ENCODE measurements around the gene GLMP. TPM values are rescaled to one million over a fixed set of nuclear protein-coding genes. Genes with fewer than 3 reads are reported as not detected.

GLMP gene
- total and polyA plus RNA-seq, 2 of the 13 experiments (the other 11 are each of a cell fraction or from before 2014, with no cell fraction given): 44.6 to 75.8 TPM

- TF ChIP-seq RERE (CRISPR knock-in tag; IDR thresholded peaks at IDR 0.05; ENCODE audit: low read depth): 0 out of 2 replicates have a peak, but pooled peaks have one; percentile 60
- TF ChIP-seq BHLHE40 (IDR thresholded peaks at IDR 0.05; ENCODE audit: low read length): no peak
- TF ChIP-seq SALL1 (CRISPR knock-in tag; IDR thresholded peaks at IDR 0.05): peak; percentile 78
- peak; percentile 93 for TF ChIP-seq KDM2A (CRISPR knock-in tag; IDR thresholded peaks at IDR 0.05; ENCODE audit: borderline replicate concordance, low read depth)
- TF ChIP-seq NAIF1 (CRISPR knock-in tag; IDR thresholded peaks at IDR 0.05; ENCODE audit: borderline replicate concordance): no peak
- peak; percentile 94 for TF ChIP-seq ZSCAN29 (CRISPR knock-in tag; conservative IDR thresholded peaks at IDR 0.05)
- TF ChIP-seq ZBTB20 (CRISPR knock-in tag; IDR thresholded peaks at IDR 0.05; ENCODE audit: borderline replicate concordance, low read depth): peak; percentile 62
- peak; percentile 64; the same call in 1 of the 2 replicates for TF ChIP-seq BRCA1 (CRISPR knock-in tag; IDR thresholded peaks at IDR 0.05)
- peak; percentile 87 for TF ChIP-seq POLR2G (IDR thresholded peaks at IDR 0.05; ENCODE audit: low read depth, low read length)
- peak; percentile 83 for TF ChIP-seq ZNF777 (CRISPR knock-in tag; IDR thresholded peaks at IDR 0.05)
- peak; percentile 72; the same call in 1 of the 2 replicates for TF ChIP-seq GATAD1 (CRISPR knock-in tag; IDR thresholded peaks at IDR 0.05)
- peak; percentile 47; the same call in 1 of the 2 replicates for TF ChIP-seq THAP9 (CRISPR knock-in tag; IDR thresholded peaks at IDR 0.05; ENCODE audit: borderline replicate concordance)
- no peak for TF ChIP-seq TEAD3 (CRISPR knock-in tag; optimal IDR thresholded peaks at IDR 0.05; ENCODE audit: borderline replicate concordance)
- TF ChIP-seq MIXL1 (CRISPR knock-in tag; IDR thresholded peaks at IDR 0.05): peak; percentile 41
- TF ChIP-seq NR2C2 (CRISPR knock-in tag; IDR thresholded peaks at IDR 0.05; ENCODE audit: borderline replicate concordance): peak; percentile 62
- TF ChIP-seq ZNF138 (CRISPR knock-in tag; IDR thresholded peaks at IDR 0.05; ENCODE audit: low read depth): no peak
- TF ChIP-seq ZNF556 (CRISPR knock-in tag; IDR thresholded peaks at IDR 0.05; ENCODE audit: borderline replicate concordance): peak; percentile 74; the same call in 1 of the 2 replicates
- peak; percentile 26; the same call in 1 of the 2 replicates for TF ChIP-seq ZNF441 (CRISPR knock-in tag; IDR thresholded peaks at IDR 0.05; ENCODE audit: borderline replicate concordance)
- TF ChIP-seq KLF16 (CRISPR knock-in tag; IDR thresholded peaks at IDR 0.05): peak in 1 of 2 experiments; percentile 30; a peak in 1 of 4 replicates
Measured at GRCh38 chr1:156291226-156292061, 4.0 kb downstream of the GLMP start (continued).
